Testis (tissue), 2 donors: Measurements from ENCODE around the gene SWAP70.

Experiments used
- CTCF ChIP-seq, 3 experiments: fragments of 450-650 bp in 2 of 3; fragments of 200-600 bp in 1 of 3; sonication (generic) in 1 of 3; IDR thresholded peaks; one replicate each; pipeline ENCODE4 v1.5.1; 2016 to 2019; ENCODE audit warnings: antibody characterized with exemption in 3 of 3, mild to moderate bottlenecking in 2 of 3, moderate library complexity in 1 of 3
- POLR2A ChIP-seq: fragments of 450-650 bp; IDR thresholded peaks from one replicate; pipeline ENCODE4 v1.6.1; 2017; ENCODE audit warnings: antibody characterized with exemption, mild to moderate bottlenecking, moderate library complexity

GRCh38 chr11:9774109-9774508, 110.2 kb downstream of the SWAP70 start:
- TF ChIP-seq POLR2A = no peak
- TF ChIP-seq CTCF (IDR thresholded peaks at IDR 0.05) = no peak
